Measurements from ENCODE around the gene GPR75.
"Not testable (repeated sequence)": the region's sequence is repeated elsewhere in the genome, so short reads cannot be mapped to it uniquely, and the experiment has no call there.

GPR75 gene

DNA sequence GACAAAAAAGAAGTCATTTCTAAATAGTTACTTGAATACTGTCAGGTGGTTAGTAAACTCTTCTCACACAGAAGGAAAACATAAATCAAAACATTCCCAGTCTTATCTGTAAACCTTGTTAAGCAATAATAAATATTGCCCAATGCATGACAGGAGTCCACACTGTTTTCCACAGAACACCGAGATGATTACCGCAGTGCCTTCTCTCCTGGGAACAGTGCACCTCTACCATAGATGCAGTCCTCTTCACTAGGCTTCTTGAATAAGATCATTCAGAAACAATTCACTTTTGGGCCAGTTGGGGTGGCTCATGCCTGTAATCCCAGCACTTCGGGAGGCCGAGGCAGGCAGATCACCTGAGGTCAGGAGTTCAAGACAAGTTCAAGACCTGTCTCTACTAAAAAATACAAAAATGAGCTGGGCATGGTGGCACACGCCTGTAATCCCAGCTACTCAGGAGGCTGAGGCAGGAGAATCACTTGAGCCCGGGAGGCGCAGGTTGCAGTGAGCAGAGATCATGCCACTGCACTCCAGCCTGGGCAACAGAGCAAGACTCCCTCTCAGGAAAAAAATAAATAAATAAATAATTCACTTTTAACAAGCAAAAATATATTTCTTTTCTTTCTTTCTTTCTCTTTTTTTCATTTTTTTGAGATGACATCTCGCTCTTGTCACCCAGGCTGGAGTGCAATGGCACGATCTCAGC lies 8.6 kb downstream of the GPR75 start:
- DNase-seq, result not testable (repeated sequence)

DNA sequence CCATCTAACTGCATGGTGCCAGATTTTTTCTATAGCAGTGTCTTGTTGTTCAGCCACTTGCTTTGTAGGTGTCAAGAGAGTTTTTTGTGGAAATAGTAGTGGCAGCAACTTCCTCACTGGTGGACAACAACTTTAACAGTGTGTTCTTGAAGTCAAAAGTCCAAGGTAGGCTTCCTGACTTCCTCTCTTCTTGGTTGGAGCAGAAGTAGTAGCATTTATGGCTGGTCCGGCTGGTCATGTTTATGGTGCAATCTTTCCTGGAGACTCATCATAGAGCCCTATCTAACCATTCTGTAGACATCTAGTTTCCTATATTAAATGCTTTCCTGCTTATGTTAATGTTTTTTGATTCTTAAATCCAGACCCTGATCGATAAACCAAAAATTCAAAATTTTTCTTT lies 11.7 kb downstream of the GPR75 start:
- DNase-seq, result no peak

DNA sequence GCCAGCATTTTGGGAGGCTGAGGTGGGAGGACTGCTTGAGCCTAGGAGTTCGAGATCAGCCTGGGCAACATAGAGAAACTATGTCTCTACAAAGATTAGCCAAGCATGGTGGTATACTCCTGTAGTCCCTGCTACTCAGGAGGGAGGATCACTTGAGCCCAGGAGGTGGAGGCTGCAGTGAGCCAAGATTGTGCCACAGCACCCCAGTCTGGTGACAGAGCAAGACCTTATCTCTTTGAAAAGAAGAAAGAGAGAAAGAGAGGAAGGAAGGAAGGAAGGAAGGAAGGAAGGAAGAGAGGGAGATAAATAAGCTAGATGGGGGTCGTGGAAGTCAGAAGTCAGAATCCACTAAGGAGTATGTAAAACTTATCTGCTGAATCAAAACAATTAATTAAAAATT lies 16.2 kb downstream of the GPR75 start:
- no peak for DNase-seq

DNA sequence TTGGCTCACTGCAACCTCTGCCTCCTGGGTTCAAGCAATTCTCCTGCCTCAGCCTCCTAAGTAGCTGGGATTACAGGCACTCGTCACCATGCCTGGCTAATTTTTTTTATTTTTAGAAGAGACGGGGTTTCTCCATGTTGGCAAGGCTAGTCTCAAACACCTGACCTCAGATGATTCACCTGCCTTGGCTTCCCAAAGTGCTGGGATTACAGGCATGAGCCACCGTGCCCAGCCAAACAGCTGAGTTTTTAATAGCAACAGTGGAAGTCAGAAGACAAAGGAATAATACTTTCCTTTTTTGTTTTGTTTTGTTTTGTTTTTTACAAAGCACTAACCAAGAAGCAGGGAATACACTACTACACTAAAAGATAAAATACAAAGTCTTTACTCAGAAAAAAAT lies 16.9 kb downstream of the GPR75 start:
- no peak for DNase-seq

DNA sequence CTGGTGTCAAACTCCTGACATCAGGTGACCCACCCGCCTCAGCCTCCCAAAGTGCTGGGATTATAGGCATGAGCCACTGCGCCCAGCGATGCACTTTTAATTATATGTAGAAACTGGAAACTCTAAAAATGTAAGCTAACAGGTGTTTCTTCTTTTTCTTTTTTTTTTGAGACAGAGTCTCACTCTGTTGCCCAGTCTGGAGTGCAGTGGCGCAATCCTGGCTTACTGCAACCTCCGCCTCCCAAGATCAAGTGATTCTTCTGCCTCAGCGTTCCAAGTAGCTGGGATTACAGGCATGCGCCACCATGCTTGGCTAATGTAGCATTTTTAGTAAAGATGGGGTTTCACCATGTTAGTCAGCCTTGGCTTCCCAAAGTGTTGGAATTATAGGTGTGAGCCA lies 18.1 kb downstream of the GPR75 start:
- DNase-seq, result not testable (repeated sequence)

DNA sequence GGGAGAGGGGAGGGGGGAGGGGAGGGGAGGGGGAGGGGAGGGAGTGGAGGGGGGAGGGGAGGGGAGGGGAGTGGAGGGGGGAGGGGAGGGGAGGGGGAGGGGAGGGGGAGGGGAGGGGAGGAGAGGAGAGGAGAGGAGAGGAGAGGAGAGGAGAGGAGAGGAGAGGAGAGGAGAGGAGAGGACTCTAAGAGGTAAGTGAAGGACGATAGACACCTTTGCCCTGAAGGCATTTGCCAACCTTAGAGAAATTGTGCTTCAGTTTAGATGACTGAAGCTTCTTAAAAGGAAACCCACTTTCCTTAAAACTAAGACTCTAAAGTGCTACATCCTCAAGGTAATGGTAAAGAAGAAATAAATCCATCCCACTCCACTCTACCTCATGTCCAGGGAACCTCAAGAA lies 19.2 kb downstream of the GPR75 start:
- DNase-seq, result no peak

DNA sequence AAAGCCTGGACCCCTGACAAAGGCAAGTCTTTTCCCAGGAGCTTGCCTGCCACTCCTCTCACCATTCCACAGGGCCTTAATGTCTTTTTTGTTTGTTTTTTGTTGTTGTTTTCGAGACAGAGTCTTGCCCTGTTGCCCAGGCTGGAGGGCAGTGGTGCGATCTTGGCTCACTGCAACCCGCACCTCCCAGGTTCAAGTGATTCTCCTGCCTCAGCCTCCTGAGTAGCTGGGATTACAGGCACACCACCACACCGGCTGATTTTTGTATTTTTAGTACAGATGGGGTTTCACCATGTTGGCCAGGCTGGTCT lies 29.8 kb downstream of the GPR75 start:
- DNase-seq, result not testable (repeated sequence)

DNA sequence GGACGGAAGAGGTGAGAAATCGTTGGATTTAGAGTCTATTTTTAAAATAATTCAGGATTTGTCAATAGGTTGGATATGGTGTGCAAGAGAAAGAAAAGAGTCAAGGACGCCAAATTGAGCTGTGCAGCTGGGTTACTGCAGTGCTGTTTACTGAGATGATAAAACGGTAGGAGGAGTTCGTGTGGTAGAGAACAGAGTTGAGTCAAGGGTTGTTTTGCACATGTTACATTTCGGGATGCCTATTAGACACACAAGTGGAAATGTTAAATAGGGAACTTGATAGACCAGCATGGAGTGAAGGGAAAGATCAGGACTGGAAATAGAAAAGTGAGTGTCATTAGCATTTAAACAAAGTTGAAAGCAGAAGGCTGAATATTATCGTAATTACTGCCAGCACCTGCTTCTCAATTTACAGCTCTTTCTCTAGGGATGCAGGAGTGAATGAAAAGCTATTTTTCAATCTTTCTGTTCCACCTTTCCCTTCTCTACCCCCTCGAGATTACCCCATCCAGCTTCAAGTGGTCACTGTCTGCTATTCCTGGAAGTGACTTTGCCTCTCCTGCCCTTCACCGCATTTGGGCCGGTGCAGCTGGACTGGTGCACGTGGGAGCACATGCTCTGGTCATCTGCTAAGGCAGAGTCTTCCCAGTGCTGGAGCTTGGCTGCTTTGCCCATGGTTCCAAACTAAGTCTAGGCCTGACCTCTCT lies 30.3 kb downstream of the GPR75 start:
- DNase-seq, result no peak

DNA sequence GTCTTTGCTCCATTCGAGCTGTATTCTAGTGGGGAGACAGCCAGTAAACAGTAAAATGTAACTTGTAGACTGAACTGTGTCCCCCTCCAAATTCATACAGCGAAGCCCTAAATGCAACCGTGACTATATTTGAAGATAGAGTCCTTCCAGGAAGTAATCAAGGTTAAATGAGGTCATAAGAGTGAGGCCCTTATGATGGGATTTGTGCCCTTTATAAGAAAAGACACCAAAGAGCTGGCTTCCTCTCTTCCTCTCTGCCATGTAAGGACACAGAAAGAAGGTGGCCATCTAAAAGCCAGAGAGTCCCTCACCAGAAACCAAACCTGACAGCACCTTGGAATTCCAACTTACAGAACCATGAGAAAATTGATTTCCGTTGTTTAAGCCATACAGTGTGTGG lies 31.4 kb downstream of the GPR75 start:
- no peak for DNase-seq

DNA sequence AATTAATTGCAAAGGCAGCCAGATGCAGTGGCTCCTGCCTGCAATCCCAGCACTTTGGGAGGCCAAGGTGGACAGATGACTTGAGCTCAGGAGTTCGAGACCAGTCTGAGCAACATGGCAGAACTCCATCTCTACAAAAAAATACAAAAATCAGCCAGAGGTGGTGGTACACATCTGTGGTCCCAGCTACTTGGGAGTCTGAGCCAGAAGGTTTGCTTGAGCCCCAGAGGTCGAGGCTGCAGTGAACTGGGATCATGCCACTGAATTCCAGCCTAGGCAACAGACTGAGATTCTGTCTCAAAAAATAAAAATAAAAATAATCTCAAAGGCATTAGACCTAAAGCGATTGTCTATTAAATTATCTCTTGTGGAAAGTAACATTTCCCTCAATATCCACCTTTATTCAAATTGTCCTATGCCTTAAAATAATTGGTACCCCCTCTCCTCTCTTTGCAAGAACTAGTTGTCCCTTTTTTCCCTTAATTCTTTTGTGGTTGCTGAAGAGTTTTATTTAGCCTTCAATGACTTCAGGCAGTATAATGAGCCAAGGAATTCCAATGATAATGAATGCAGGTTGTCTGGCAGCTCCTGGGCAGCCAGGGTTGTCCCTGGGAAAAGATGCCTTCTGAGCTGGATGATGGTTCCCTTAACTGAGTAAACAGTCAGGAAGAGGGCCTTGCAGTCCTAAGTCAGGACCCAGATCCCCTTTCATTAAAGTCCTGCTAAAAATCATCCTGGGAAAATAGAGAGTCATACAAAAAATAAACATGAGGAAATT lies 32.2 kb downstream of the GPR75 start:
- no peak for DNase-seq

DNA sequence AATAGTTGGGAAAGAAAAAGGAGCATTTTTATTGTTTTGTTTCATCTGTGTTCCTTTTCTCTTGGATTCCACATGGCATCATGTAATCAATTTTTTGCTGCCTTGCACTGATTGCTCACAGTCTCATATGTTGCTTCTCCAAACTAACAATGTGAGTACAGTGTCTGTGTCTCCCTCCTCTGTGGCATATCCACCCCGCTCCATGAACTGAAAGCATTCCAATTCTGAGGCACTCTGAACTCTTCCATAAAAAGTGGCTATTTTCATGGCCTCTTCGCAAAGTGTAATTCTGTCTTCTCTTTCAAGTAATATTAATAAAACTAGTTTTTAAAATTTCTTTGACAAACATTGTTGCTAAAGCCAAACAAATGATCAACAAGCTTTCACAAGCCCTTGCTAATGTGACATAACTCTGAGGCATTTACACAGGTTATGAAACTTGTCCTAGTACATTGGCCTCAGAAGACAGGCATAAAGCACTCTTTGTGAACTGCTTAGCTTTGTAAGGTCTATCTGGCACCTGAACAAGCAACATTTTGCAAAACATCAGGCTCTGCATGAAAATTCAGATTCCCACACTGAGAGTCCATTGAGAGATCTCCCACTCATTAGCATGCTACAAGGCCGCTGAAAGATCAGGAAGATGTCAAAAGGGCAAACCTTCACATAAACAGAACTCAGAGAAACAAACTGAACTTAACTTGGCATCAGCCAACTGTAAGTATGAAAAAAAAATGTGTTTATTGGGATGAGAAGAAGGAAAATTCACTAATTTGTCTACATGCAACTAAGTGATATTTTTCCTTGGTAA lies 33.0 kb downstream of the GPR75 start:
- no peak for DNase-seq

DNA sequence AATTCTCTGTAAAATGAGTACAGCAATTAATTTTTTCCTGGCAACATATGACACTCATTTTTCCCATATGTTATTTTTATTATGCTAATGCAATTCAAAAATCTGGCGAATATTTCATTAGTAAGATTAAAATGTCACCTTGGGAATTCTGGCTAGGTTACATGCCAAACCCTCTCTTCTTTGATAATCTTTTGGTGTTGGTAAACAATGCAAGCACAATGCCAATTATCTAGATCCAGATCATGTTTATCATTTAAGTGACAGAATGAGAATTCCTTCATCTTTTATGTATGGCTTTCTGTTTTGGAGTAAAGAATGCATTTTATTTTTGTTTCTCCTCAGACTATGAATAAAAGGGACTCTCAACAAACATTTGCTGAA lies 33.7 kb downstream of the GPR75 start:
- no peak for DNase-seq

DNA sequence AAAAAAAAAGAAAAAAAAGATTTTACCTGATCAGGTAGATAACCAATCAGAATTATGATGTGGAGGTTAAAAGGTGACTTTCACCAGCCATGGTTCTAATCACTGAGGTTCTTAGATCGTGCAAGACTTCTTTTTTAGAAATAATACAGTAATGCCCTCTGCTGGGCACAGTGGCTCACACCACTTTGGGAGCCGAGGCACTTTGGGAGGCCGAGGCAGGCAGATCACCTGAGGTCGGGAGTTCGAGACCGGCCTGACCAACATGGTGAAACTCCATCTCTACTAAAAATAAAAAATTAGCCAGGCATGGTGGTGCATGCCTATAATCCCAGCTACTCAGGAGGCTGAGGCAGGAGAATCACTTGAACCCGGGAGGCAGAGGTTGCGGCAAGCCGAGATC lies 36.1 kb downstream of the GPR75 start:
- peak; percentile 8 for DNase-seq

DNA sequence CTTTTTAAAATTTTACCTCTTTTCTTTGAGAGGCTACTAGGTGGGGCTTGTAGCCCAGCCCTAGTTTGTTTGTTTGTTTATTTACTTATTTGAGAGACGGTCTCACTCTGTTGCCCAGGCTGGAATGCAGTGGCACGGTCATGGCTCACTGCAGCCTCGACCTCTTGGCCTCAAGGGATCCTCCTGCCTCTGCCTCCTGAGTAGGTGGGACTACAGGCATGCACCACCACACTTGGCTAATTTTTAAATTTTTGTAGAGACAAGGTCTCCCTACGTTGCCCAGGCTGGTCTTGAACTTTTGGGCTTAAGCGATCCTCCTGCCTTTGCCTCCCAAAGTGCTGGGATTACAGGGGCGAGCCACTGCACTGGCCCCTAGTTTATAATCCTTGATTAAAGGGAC lies 38.0 kb downstream of the GPR75 start:
- DNase-seq, result no peak

DNA sequence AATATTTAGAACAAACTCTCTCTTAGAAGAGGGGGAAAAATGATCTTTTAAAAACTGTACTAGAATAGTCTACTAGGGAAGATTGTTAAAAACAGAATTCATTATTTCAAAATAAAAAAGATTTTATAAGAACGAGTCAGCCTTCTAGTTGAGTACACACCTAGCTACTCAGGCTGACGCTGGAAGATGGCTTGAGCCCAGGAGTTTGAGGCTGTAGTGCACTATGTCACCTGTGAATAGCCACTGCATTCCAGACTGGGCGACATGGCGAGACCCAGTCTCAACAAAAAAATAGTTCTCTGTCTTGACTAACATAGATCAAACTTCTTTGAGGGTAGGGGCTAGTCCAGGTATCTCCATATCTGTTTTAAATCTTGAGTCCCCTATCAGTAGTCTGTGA lies 39.1 kb downstream of the GPR75 start:
- no peak for DNase-seq

DNA sequence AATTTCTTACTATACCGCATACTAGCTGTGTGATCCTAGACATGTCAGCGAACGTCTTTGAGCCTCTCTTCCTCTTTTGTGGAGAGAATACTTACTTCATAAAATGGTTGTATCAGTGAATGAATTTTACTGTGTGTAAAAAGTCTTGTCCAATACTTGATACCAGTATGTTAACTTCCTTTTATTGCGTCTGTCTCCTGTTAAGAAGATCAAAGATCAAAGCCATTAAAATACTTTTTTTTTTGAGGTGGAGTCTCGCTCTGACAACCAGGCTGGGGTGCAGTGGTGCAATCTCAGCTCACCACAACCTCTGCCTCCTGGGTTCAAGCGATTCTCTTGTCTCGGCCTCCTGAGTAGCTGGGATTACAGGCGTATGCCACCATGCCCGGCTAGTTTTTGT lies 39.7 kb downstream of the GPR75 start:
- no peak for DNase-seq

DNA sequence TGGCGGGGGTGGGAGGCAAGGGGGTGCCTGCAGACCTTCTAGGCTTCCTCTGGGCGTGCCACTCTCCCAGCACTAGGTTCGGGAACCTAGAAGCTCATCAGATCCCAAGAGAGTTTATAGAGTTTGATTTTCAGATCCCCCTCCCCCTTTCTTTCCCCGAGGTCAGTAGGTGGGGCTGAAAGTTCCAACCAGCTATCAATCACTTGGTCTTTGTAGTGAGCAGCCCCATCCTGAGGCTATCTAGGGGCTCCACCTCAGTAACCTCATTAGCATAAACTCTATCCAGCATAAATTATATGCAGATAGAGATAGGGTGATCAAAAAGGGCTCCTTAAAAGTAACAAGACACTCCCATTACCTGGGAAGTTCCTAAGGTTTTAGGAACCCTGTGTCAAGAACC lies 40.1 kb downstream of the GPR75 start:
- no peak for DNase-seq

DNA sequence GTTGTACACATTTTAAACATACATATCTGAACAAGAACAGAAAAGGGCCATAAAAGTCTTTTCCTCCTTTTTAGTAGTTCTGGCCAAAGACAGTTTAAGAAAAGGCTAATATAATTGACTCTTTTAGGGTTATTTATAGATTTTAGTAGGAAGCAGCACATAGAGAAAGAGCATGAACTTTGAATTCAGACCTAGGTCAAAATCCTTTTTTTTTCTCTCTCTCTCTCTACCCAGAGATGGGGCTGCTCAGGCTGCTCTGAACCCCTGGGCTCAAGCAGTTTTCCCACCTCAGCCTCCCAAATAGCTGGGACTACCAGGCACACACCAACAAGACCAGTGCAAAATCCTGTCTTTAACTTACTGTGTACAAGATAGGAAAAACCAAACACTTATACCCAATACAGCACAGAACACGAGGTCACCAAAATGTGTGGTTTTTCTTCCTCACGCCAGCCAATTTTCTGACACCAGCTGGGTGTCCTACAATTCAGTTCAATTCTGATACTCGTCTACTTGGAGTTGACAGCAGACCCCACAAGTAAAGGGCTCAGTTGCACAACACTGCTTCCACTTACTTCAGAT lies 40.8 kb downstream of the GPR75 start:
- DNase-seq, result no peak

DNA sequence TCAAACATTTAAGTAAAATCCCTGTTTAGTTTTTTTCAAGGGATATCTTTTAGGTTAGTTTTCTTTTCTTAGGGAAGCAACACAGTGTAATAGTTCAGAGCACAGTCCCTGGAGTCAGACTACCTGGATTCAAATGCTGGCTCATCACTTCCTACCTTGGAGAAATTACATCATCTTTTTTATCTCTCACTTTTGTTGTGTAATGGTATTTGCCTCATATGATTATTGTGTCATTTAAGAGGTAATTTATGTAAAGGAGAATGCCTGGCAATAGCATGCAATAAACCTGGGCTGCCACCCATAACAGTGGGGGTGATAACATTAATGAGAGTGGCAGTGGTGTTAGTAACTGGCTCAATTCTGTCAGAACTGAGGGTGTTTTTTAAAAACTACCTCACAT lies 46.6 kb downstream of the GPR75 start:
- DNase-seq, result no peak

DNA sequence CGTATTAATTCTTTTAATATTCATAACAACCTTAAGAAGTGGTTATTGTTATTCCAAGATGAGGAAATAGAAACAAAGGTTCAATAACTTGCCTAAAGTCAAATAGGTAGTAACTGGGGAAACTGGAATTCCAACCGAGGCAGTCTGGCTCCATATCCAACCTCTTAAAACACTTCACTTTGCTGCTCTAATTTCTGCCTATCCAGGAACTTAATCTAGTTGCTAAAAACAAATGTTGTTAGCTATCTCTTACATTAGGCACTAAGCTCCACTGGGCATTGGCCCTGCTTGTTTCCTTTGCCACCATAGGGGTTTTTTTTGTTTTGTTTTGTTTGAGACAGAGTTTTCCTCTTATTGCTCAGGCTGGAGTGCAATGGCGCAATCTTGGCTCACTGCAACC lies 48.2 kb downstream of the GPR75 start:
- no peak for DNase-seq
